ENCODE results near the gene CCT6B. TPM values are rescaled to one million over a fixed set of nuclear protein-coding genes. Genes with fewer than 3 reads are reported as not detected.

Gene CCT6B
- total and polyA plus RNA-seq, 2 of the 13 experiments (the other 11 are each of a cell fraction or from before 2014, with no cell fraction given) = 0.41 to 1.4 TPM

- TF ChIP-seq ZNF232 (CRISPR knock-in tag; IDR thresholded peaks at IDR 0.05; ENCODE audit: borderline replicate concordance) = no peak
- TF ChIP-seq THAP11 (CRISPR knock-in tag; IDR thresholded peaks at IDR 0.05) = peak; percentile 67
- no peak for TF ChIP-seq GLI4 (CRISPR knock-in tag; IDR thresholded peaks at IDR 0.05; ENCODE audit: borderline replicate concordance)
- no peak for TF ChIP-seq ZKSCAN8 (CRISPR knock-in tag; IDR thresholded peaks at IDR 0.05; ENCODE audit: borderline replicate concordance)
- peak; percentile 78 for TF ChIP-seq SPEN (CRISPR knock-in tag; IDR thresholded peaks at IDR 0.05; ENCODE audit: low read depth)
- 0 out of 2 replicates have a peak, but pooled peaks have one; percentile 35 for TF ChIP-seq ZBTB43 (CRISPR knock-in tag; conservative IDR thresholded peaks at IDR 0.05)
- TF ChIP-seq PATZ1 (CRISPR knock-in tag; IDR thresholded peaks at IDR 0.05) = peak; percentile 51
- no peak for TF ChIP-seq PCBP1 (IDR thresholded peaks at IDR 0.05; ENCODE audit: borderline replicate concordance, low read depth, low read length)
- no peak for TF ChIP-seq ZNF703 (CRISPR knock-in tag; IDR thresholded peaks at IDR 0.05; ENCODE audit: borderline replicate concordance)
- no peak for TF ChIP-seq ZNF24 (IDR thresholded peaks at IDR 0.05)
- no peak for TF ChIP-seq PREB (CRISPR knock-in tag; IDR thresholded peaks at IDR 0.05)
- peak; percentile 63 for TF ChIP-seq CEBPG (CRISPR knock-in tag; IDR thresholded peaks at IDR 0.05)
- TF ChIP-seq TOPORS (CRISPR knock-in tag; IDR thresholded peaks at IDR 0.05) = no peak
- TF ChIP-seq SNAPC5 (CRISPR knock-in tag; IDR thresholded peaks at IDR 0.05; ENCODE audit: borderline replicate concordance) = no peak
- 0 out of 2 replicates have a peak, but pooled peaks have one; percentile 7 for TF ChIP-seq ZBTB25 (CRISPR knock-in tag; IDR thresholded peaks at IDR 0.05)
- no peak for TF ChIP-seq ZNF883 (CRISPR knock-in tag; IDR thresholded peaks at IDR 0.05; ENCODE audit: not compliant biosample characterization)
- TF ChIP-seq JDP2 (CRISPR knock-in tag; IDR thresholded peaks at IDR 0.05; ENCODE audit: borderline replicate concordance) = no peak
- no peak for TF ChIP-seq CENPX (CRISPR knock-in tag; IDR thresholded peaks at IDR 0.05)
- no peak for TF ChIP-seq KDM6A (CRISPR knock-in tag; IDR thresholded peaks at IDR 0.05; ENCODE audit: low read depth)
- TF ChIP-seq ZBTB34 (CRISPR knock-in tag; IDR thresholded peaks at IDR 0.05) = no peak
- TF ChIP-seq ZNF670 (CRISPR knock-in tag; IDR thresholded peaks at IDR 0.05; ENCODE audit: borderline replicate concordance) = no peak
- no peak for TF ChIP-seq HNF4A (CRISPR knock-in tag; IDR thresholded peaks at IDR 0.05)
- TF ChIP-seq ZNF383 (CRISPR knock-in tag; IDR thresholded peaks at IDR 0.05; ENCODE audit: borderline replicate concordance) = no peak
- peak; percentile 28; the same call in 1 of the 2 replicates for TF ChIP-seq TSC22D2 (CRISPR knock-in tag; IDR thresholded peaks at IDR 0.05; ENCODE audit: borderline replicate concordance)
- no peak for TF ChIP-seq ZNF552 (CRISPR knock-in tag; IDR thresholded peaks at IDR 0.05; ENCODE audit: borderline replicate concordance)
Measured at GRCh38 chr17:34980353-34980680, 19.1 kb upstream of the CCT6B start, which contains the start of gene LIG3 (continued).
